OCI-LY7 (cell line): Measurements from ENCODE around the gene KMT2B. TPM values are rescaled to one million over a fixed set of nuclear protein-coding genes. Genes with fewer than 3 reads are reported as not detected.

ENCODE experiments used
- BruUV-seq: library from RNA; stranded (reverse); fragments of 400-500 nt; replicated peaks from 2 replicates; lab custom pipeline; 2021; lab: Mats Ljungman, UMichigan
- CTCF ChIA-PET: fragments of 300-600 bp; sonication (Branson Sonifier 250); formaldehyde crosslinking; loops from one replicate; lab custom pipeline; 2022; ENCODE audit warnings: antibody characterized with exemption; ENCODE audit not compliant: unreplicated experiment; lab: Charles Lee
- POLR2A ChIA-PET: fragments of 300-600 bp; sonication (Branson Sonifier 250); formaldehyde crosslinking; loops from one replicate; lab custom pipeline; 2022; ENCODE audit warnings: antibody characterized with exemption; lab: Charles Lee
- DNase-seq: peaks from one replicate; pipeline ENCODE4 v3.0.0-alpha.2; 2015; ENCODE audit warnings: low spot score
- H2AFZ ChIP-seq: fragments of 200-600 bp; sonication (generic), shearing (Covaris generic); 2 replicates; pipeline ENCODE4 v1.6.1; 2014; ENCODE audit warnings: mild to moderate bottlenecking, antibody characterized with exemption, low read length, moderate library complexity
- H3K27ac ChIP-seq: fragments of 200-600 bp; sonication (generic); 2 replicates; pipeline ENCODE4 v1.5.1; 2014; ENCODE audit warnings: mixed run types, low read depth, mild to moderate bottlenecking, moderate library complexity, low read length, inconsistent platforms; ENCODE audit not compliant: poor library complexity, severe bottlenecking
- H3K36me3 ChIP-seq: fragments of 200-600 bp; sonication (generic); 2 replicates; pipeline ENCODE4 v1.6.1; 2014; ENCODE audit warnings: mild to moderate bottlenecking, antibody characterized with exemption, low read length, moderate library complexity, mixed read lengths; ENCODE audit not compliant: insufficient read depth
- H3K4me1 ChIP-seq: fragments of 200-600 bp; sonication (generic); 2 replicates; pipeline ENCODE4 v1.5.1; 2014; ENCODE audit warnings: mild to moderate bottlenecking, low read length; ENCODE audit not compliant: insufficient read depth, poor library complexity, severe bottlenecking
- H3K4me2 ChIP-seq: fragments of 200-600 bp; sonication (generic); 2 replicates; pipeline ENCODE4 v1.6.1; 2014; ENCODE audit warnings: mild to moderate bottlenecking, low read length
- H3K4me3 ChIP-seq: fragments of 200-600 bp; sonication (generic); 2 replicates; pipeline ENCODE4 v1.5.1; 2014; ENCODE audit warnings: mild to moderate bottlenecking, low read depth, low read length; ENCODE audit not compliant: poor library complexity, severe bottlenecking
- H3K79me2 ChIP-seq: fragments of 200-600 bp; sonication (generic); 2 replicates; pipeline ENCODE4 v1.6.1; 2016; ENCODE audit warnings: low read depth, mild to moderate bottlenecking, low read length, moderate library complexity, mixed read lengths; ENCODE audit not compliant: insufficient read depth
- H3K9me2 ChIP-seq: fragments of 200-600 bp; sonication (generic); 2 replicates; pipeline ENCODE4 v1.6.1; 2016; ENCODE audit warnings: mild to moderate bottlenecking, low read length, mixed read lengths; ENCODE audit not compliant: insufficient read depth
- H3K9me3 ChIP-seq: fragments of 200-600 bp; sonication (generic); 2 replicates; pipeline ENCODE4 v1.6.1; 2014; ENCODE audit warnings: mild to moderate bottlenecking, mixed run types, low read length, mixed read lengths
- H4K20me1 ChIP-seq: fragments of 200-600 bp; sonication (generic); 2 replicates; pipeline ENCODE4 v1.6.1; 2014; ENCODE audit warnings: mild to moderate bottlenecking, antibody characterized with exemption, low read length, moderate library complexity, mixed read lengths; ENCODE audit not compliant: insufficient read depth
- EZH2phosphoT487 ChIP-seq: fragments of 200-600 bp; sonication (generic); IDR thresholded peaks from 2 replicates; pipeline ENCODE4 v1.6.1; 2018; ENCODE audit warnings: low read depth, borderline replicate concordance, mild to moderate bottlenecking, mixed run types, antibody characterized with exemption, low read length, moderate library complexity, mixed read lengths
- intact Hi-C: fragments of 100-400 bp; cut with micrococcal nuclease; formaldehyde crosslinking; loops from one replicate; pipeline ENCODE4 v1.10.0; 2022; ENCODE audit not compliant: unreplicated experiment
- total RNA-seq, 2 experiments: library from RNA; depleted of rRNA in 1 of 2; stranded (reverse); fragments of >200 nt in 1 of 2; shearing (Covaris generic) in 1 of 2; gene quantifications; 2 replicates each; pipeline ENCODE4 v1.2.3, GENCODE V29; 2014 to 2022
- TF ChIP-seq, protein P1 (sequence below): fragments of 200-600 bp; sonication (generic); conservative IDR thresholded peaks from 2 replicates; pipeline ENCODE4 v1.5.1; 2014; ENCODE audit warnings: mild to moderate bottlenecking, antibody characterized with exemption, low read length, moderate library complexity, mixed read lengths

KMT2B gene
- total RNA-seq, 2 experiments from 2014 or later, result 25.2 to 56.2 TPM

DNA sequence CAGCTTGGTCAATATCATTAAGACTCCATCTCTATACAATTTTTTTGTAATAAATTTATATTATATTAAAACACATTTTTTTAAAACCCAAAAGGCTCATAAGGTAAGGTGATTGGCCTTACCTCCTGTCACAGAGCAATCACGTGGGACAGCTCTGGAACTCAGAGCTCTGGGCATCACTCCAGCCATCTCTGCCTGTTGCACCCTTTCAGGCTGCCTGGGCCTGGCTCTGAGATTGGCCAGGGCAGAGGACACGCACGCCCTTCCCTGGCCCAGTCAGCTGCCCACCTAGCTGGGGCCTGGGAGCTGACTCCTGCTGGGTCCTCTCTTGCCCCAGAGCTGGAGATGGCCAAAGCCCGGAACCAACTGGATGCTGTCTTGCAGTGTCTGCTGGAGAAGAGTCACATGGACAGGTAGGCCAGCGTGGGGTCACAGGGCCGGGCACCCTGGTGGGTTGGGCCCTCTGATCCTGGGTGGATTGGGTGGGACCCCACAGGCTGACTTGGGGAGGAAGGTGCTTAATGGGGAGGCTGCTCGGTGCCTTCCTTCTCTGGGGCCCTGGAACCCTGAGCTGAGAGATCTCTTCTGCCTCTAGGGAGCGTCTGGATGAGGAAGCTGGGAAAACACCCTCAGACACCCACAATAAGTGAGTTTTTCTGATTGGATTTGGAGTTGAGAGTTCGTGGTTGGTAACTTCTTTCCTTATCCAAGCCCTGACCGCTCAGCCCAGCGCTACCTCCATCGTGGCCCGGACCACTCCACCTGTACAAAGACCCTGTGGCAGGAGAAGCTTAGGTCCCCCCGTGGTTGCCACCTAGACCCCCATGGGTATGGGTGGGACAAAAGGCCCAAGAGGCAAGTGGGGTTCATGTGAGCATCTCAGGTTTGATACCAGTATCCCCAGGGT, 34.3 kb downstream of the KMT2B start:
- Histone ChIP-seq H3K4me2 (no peak overlapping the region), H4K20me1 (no peaks in the 10 kb centered on the region), H3K4me3 (no peak overlapping the region), H3K27ac (no peak overlapping the region), H2AFZ (no peak overlapping the region), H3K4me1 (peaks cover 17% of the 10 kb centered on the region), H3K36me3 (no peaks in the 10 kb centered on the region; the same call in 1 of the 2 replicates), H3K79me2 (peaks cover 5% of the 10 kb centered on the region; the same call in 1 of the 2 replicates), H3K9me2 (no peaks in the 10 kb centered on the region), H3K9me3 (no peaks in the 10 kb centered on the region)
- DNase-seq, result no peak
- POLR2A ChIA-PET, result no interaction called here
- TF ChIP-seq, protein P1, sequence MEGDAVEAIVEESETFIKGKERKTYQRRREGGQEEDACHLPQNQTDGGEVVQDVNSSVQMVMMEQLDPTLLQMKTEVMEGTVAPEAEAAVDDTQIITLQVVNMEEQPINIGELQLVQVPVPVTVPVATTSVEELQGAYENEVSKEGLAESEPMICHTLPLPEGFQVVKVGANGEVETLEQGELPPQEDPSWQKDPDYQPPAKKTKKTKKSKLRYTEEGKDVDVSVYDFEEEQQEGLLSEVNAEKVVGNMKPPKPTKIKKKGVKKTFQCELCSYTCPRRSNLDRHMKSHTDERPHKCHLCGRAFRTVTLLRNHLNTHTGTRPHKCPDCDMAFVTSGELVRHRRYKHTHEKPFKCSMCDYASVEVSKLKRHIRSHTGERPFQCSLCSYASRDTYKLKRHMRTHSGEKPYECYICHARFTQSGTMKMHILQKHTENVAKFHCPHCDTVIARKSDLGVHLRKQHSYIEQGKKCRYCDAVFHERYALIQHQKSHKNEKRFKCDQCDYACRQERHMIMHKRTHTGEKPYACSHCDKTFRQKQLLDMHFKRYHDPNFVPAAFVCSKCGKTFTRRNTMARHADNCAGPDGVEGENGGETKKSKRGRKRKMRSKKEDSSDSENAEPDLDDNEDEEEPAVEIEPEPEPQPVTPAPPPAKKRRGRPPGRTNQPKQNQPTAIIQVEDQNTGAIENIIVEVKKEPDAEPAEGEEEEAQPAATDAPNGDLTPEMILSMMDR, result no peak
- TF ChIP-seq EZH2phosphoT487, result no peak
- BruUV-seq, result no TSS peak
- CTCF ChIA-PET, result no interaction called here
- intact Hi-C loops, result no loop called here

GRCh38 chr19:35752746-35753350, 35.0 kb downstream of the KMT2B start:
- POLR2A ChIA-PET, result no interaction called here
- Histone ChIP-seq H3K4me2 (no peak overlapping the region), H2AFZ (no peak overlapping the region), H3K4me3 (no peak overlapping the region), H3K9me3 (no peaks in the 10 kb centered on the region), H3K36me3 (no peaks in the 10 kb centered on the region), H4K20me1 (no peaks in the 10 kb centered on the region), H3K4me1 (peaks cover 15% of the 10 kb centered on the region), H3K9me2 (no peaks in the 10 kb centered on the region), H3K27ac (no peak overlapping the region), H3K79me2 (no peaks in the 10 kb centered on the region)
- TF ChIP-seq EZH2phosphoT487, result no peak
- TF ChIP-seq, protein P1, result no peak
- no peak for DNase-seq
- no TSS peak for BruUV-seq
- CTCF ChIA-PET, result no interaction called here
- intact Hi-C loops, result no loop called here
